MM.1S (cell line): ENCODE measurements around the gene ARL6IP6.

Experiments used
- DNase-seq: peaks from one replicate; pipeline ENCODE4 v3.0.0-alpha.2; 2015
- H2AFZ ChIP-seq: fragments of 300-600 bp; sonication (generic); 2 replicates; pipeline ENCODE4 v1.6.0; 2016; ENCODE audit warnings: antibody characterized with exemption, low read length
- H3F3A ChIP-seq: fragments of 300-600 bp; sonication (generic); 2 replicates; pipeline ENCODE4 v1.6.1; 2016; ENCODE audit warnings: mild to moderate bottlenecking, antibody characterized with exemption, low read length, moderate library complexity, mixed read lengths; ENCODE audit not compliant: insufficient read depth
- H3K27ac ChIP-seq: fragments of 300-600 bp; sonication (generic); 2 replicates; pipeline ENCODE4 v1.5.1; 2016; ENCODE audit warnings: mild to moderate bottlenecking, low read length
- H3K27me3 ChIP-seq: fragments of 300-600 bp; sonication (generic); replicated peaks from 2 replicates; pipeline ENCODE4 v1.6.0; 2016; ENCODE audit warnings: low read length; ENCODE audit not compliant: insufficient read depth
- H3K36me3 ChIP-seq: fragments of 300-600 bp; sonication (generic); replicated peaks from 2 replicates; pipeline ENCODE4 v1.6.1; 2016; ENCODE audit warnings: mild to moderate bottlenecking, low read length, mixed read lengths; ENCODE audit not compliant: insufficient read depth
- H3K4me1 ChIP-seq: fragments of 300-600 bp; sonication (generic); 2 replicates; pipeline ENCODE4 v1.6.1; 2016; ENCODE audit warnings: low read length, mixed read lengths
- H3K4me2 ChIP-seq: fragments of 300-600 bp; sonication (generic); 2 replicates; pipeline ENCODE4 v1.6.0; 2016; ENCODE audit warnings: low read depth, low read length
- H3K4me3 ChIP-seq: fragments of 300-600 bp; sonication (generic); 2 replicates; pipeline ENCODE4 v1.5.1; 2016; ENCODE audit warnings: low read length, mixed read lengths
- H3K79me2 ChIP-seq: fragments of 300-600 bp; sonication (generic); 2 replicates; pipeline ENCODE4 v1.6.1; 2016; ENCODE audit warnings: mixed run types, low read length, mixed read lengths
- H3K9ac ChIP-seq: fragments of 300-600 bp; sonication (generic); 2 replicates; pipeline ENCODE4 v1.6.1; 2016; ENCODE audit warnings: low read length, mixed read lengths
- H3K9me2 ChIP-seq: fragments of 300-600 bp; sonication (generic); replicated peaks from 2 replicates; pipeline ENCODE4 v1.6.1; 2016; ENCODE audit warnings: mild to moderate bottlenecking, low read length, mixed read lengths; ENCODE audit not compliant: insufficient read depth
- H3K9me3 ChIP-seq: fragments of 300-600 bp; sonication (generic); replicated peaks from 2 replicates; pipeline ENCODE4 v1.6.1; 2016; ENCODE audit warnings: mild to moderate bottlenecking, low read length, mixed read lengths; ENCODE audit not compliant: insufficient read depth
- H4K20me1 ChIP-seq: fragments of 300-600 bp; sonication (generic); 2 replicates; pipeline ENCODE4 v1.6.1; 2016; ENCODE audit warnings: mild to moderate bottlenecking, low read length, moderate library complexity, mixed read lengths; ENCODE audit not compliant: insufficient read depth
- CTCF ChIP-seq: fragments of 300-600 bp; sonication (generic); IDR thresholded peaks from 2 replicates; pipeline ENCODE4 v1.5.1; 2016; ENCODE audit warnings: antibody characterized with exemption, low read length, mixed read lengths
- EZH2 ChIP-seq: fragments of 300-600 bp; sonication (generic); optimal IDR thresholded peaks from 2 replicates; pipeline ENCODE3; 2017; ENCODE audit warnings: low read depth, mild to moderate bottlenecking, antibody characterized with exemption, low read length, mixed read lengths
- EZH2phosphoT487 ChIP-seq: fragments of 300-600 bp; sonication (generic); IDR thresholded peaks from 2 replicates; pipeline ENCODE4 v1.6.1; 2018; ENCODE audit warnings: antibody characterized with exemption, low read length

The ARL6IP6 gene

DNA sequence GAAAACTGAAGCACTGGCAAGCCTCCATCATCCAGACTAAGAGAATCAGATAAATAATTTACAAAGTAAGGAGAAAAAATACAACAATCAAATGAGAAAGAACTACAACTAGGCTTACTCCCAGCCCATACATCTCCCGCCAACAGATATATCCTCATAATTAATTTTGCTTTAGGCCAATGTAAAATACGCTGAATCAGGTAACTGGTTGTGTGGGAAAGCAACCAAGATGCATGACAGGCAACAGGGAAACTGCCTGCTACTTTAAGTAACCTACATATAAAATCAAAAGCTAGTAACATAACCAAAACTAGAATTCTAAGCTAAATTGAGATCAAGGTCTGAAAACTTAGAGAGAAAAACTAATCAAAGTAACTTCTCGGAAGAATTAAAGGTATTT is 22.7 kb upstream of the ARL6IP6 start:
- peaks cover 9% of the 10 kb centered on the region; the same call in 1 of the 2 replicates for H3K36me3 ChIP-seq
- H3K4me3 ChIP-seq: no peak overlapping the region
- no peak overlapping the region for H3K9ac ChIP-seq
- H2AFZ ChIP-seq: no peak overlapping the region
- H3K4me2 ChIP-seq: no peak overlapping the region
- no peak for DNase-seq
- H3K4me1 ChIP-seq: 0 out of 2 replicates have a peak, but pooled peaks cover 5% of the 10 kb centered on the region
- TF ChIP-seq EZH2phosphoT487 (no peak), EZH2 (no peak), CTCF (no peak)
- peaks cover 88% of the 10 kb centered on the region for H3K79me2 ChIP-seq
- no peaks in the 10 kb centered on the region for H3K9me3 ChIP-seq
- H3K27me3 ChIP-seq: no peaks in the 10 kb centered on the region
- H3F3A ChIP-seq: peaks cover 20% of the 10 kb centered on the region; the same call in 1 of the 2 replicates
- H4K20me1 ChIP-seq: peaks cover 8% of the 10 kb centered on the region; the same call in 1 of the 2 replicates
- H3K27ac ChIP-seq: no peak overlapping the region
- no peaks in the 10 kb centered on the region for H3K9me2 ChIP-seq

GRCh38 chr2:152696476-152696875 is 21.9 kb upstream of the ARL6IP6 start:
- Histone ChIP-seq H3K4me2 (no peak overlapping the region), H3K4me3 (no peak overlapping the region), H3K79me2 (peaks cover 95% of the 10 kb centered on the region), H3K9me2 (no peaks in the 10 kb centered on the region), H3K27ac (no peak overlapping the region), H4K20me1 (peaks cover 11% of the 10 kb centered on the region; the same call in 1 of the 2 replicates), H3K36me3 (peaks cover 9% of the 10 kb centered on the region; the same call in 1 of the 2 replicates), H3K27me3 (no peaks in the 10 kb centered on the region), H3K9me3 (no peaks in the 10 kb centered on the region), H3F3A (peaks cover 20% of the 10 kb centered on the region; the same call in 1 of the 2 replicates), H3K9ac (no peak overlapping the region), H3K4me1 (0 out of 2 replicates have a peak, but pooled peaks cover 5% of the 10 kb centered on the region), H2AFZ (no peak overlapping the region)
- no peak for TF ChIP-seq CTCF
- no peak for TF ChIP-seq EZH2phosphoT487
- no peak for TF ChIP-seq EZH2
- DNase-seq: no peak

GRCh38 chr2:152701198-152701597 is 17.2 kb upstream of the ARL6IP6 start:
- Histone ChIP-seq H3K9me3 (no peaks in the 10 kb centered on the region), H3K4me1 (no peaks in the 10 kb centered on the region), H3K9me2 (no peaks in the 10 kb centered on the region), H3K9ac (no peak overlapping the region), H3K4me3 (no peak overlapping the region), H4K20me1 (peaks cover 50% of the 10 kb centered on the region), H3K27me3 (no peaks in the 10 kb centered on the region), H2AFZ (no peak overlapping the region), H3K79me2 (peaks cover 100% of the 10 kb centered on the region), H3K36me3 (no peaks in the 10 kb centered on the region; the same call in 1 of the 2 replicates), H3F3A (no peaks in the 10 kb centered on the region), H3K27ac (no peak overlapping the region), H3K4me2 (no peak overlapping the region)
- DNase-seq: no peak
- no peak for TF ChIP-seq EZH2phosphoT487
- TF ChIP-seq CTCF: no peak
- no peak for TF ChIP-seq EZH2
